Activated naive CD4-positive, alpha-beta T cell treated with anti-CD3 and anti-CD28 coated beads for 36 hours (primary cell): ENCODE measurements around the gene SRRM2. TPM values are rescaled to one million over a fixed set of nuclear protein-coding genes. Genes with fewer than 3 reads are reported as not detected.

Experiments used
- CTCF ChIA-PET: fragments of 350-600 bp; sonication (Branson Sonifier 250); formaldehyde crosslinking; loops from one replicate; lab custom pipeline; 2021; ENCODE audit warnings: antibody characterized with exemption; lab: Charles Lee
- DNase-seq: peaks from one replicate; pipeline ENCODE4 v3.0.0-alpha.2; 2020
- H3K27ac Mint-ChIP-seq: one replicate; pipeline ENCODE4 v1.8.0; 2021; ENCODE audit warnings: mild to moderate bottlenecking, mixed read lengths
- H3K27me3 Mint-ChIP-seq: one replicate; pipeline ENCODE4 v1.8.0; 2021; ENCODE audit warnings: low read depth, mixed read lengths
- H3K36me3 Mint-ChIP-seq: one replicate; pipeline ENCODE4 v1.8.0; 2021; ENCODE audit warnings: low read depth, mixed read lengths
- H3K4me1 Mint-ChIP-seq: one replicate; pipeline ENCODE4 v1.8.0; 2021; ENCODE audit warnings: low read depth, mixed read lengths
- H3K4me3 Mint-ChIP-seq: one replicate; pipeline ENCODE4 v1.8.0; 2021; ENCODE audit warnings: mild to moderate bottlenecking, moderate library complexity, mixed read lengths
- H3K9me3 Mint-ChIP-seq: one replicate; pipeline ENCODE4 v1.8.0; 2021; ENCODE audit warnings: mixed read lengths
- intact Hi-C: fragments of 100-400 bp; cut with micrococcal nuclease; formaldehyde crosslinking; loops from one replicate; pipeline ENCODE4 v1.15.1; 2023
- total RNA-seq, 2 experiments: library from RNA; stranded (reverse); gene quantifications; one replicate each; pipeline ENCODE4 v1.2.3, GENCODE V29; 2021

Gene SRRM2
- total RNA-seq, 2 experiments from 2014 or later = 607 to 649 TPM

DNA sequence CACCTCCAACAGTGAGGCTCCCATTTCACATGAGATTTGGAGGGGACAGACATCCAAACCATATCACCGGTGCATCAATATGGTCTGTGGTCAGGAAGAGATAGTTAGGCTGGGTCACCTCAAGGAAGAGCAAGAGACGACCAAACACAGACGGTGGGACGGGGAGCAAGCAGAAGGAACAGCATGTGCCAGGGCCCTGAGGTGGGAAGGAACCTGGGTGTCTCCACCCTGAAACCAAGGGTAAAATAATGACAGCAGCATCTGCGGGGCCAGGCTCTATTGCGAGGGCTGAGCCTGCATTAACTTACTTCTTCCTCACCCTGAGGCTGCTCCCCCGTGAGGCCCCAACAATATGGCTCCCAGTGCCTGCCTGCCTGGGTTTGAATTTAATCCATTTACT is 55.7 kb downstream of the SRRM2 start:
- no peak for DNase-seq
- H3K36me3 Mint-ChIP-seq = no peaks in the 10 kb centered on the region
- peaks cover 15% of the 10 kb centered on the region for H3K27me3 Mint-ChIP-seq
- CTCF ChIA-PET = no interaction called here
- H3K4me3 Mint-ChIP-seq = no peak overlapping the region
- intact Hi-C loops = no loop called here
- H3K9me3 Mint-ChIP-seq = peaks cover 13% of the 10 kb centered on the region
- H3K27ac Mint-ChIP-seq = no peak overlapping the region
- H3K4me1 Mint-ChIP-seq = no peaks in the 10 kb centered on the region

DNA sequence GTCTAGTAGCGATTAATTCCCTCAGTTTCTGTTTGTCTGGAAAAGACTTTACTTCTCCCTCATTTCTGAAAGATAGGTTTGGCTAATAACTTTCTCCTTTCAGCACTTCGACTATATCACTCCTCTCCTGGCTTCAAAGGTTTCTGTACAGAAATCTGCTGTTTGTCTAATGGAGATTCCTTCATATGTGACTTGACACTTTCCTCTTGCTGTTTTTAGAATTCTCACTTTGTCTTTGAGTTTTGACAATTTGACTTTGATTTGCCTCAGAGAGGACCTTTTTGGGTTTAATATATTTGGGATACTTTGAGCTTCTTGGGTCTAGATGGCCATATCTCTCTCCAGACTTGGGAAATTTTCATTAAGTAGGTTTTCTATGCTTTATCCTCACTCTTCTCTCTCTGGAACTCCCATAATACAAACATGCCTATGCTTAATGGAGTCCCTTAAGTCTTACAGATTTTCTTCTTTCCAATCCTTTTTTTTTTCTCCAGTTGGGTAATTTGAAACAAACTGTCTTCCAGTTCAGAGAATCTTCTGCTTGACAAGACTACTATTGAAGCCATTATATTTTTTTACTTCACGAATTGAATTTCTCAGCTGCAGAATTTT is 56.8 kb downstream of the SRRM2 start:
- CTCF ChIA-PET = no interaction called here

DNA sequence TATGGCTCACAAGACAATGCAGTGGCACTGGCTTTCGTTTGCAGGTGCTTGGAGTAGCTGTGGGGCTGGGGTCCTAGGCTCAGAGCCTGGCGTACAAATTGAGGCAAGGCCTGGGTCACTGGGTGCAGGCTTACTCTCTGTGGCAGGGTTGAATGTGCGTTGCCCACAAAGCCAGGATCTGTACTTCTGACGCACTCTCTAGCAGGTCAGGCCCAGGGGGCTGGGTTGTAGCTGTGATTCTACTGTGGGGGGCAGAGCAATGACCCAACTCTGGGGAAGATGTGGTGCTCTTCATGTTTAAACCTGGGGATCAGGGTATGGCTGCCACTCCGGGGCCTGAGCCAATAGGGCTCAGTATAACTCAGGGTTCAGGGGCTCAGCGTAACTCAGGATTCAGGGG is 58.2 kb downstream of the SRRM2 start:
- Mint-ChIP-seq H3K4me1 (no peaks in the 10 kb centered on the region), H3K27me3 (peaks cover 14% of the 10 kb centered on the region), H3K9me3 (no peaks in the 10 kb centered on the region), H3K4me3 (no peak overlapping the region), H3K27ac (no peak overlapping the region), H3K36me3 (no peaks in the 10 kb centered on the region)
- intact Hi-C loops = no loop called here
- CTCF ChIA-PET = no interaction called here
- DNase-seq = no peak

More for the DNA sequence above, 56.8 kb downstream of the SRRM2 start:
- Mint-ChIP-seq H3K4me1 (no peaks in the 10 kb centered on the region), H3K27me3 (peaks cover 14% of the 10 kb centered on the region), H3K4me3 (no peak overlapping the region), H3K27ac (no peak overlapping the region), H3K36me3 (no peaks in the 10 kb centered on the region), H3K9me3 (peaks cover 5% of the 10 kb centered on the region)
- intact Hi-C loops = no loop called here
- DNase-seq = no peak

DNA sequence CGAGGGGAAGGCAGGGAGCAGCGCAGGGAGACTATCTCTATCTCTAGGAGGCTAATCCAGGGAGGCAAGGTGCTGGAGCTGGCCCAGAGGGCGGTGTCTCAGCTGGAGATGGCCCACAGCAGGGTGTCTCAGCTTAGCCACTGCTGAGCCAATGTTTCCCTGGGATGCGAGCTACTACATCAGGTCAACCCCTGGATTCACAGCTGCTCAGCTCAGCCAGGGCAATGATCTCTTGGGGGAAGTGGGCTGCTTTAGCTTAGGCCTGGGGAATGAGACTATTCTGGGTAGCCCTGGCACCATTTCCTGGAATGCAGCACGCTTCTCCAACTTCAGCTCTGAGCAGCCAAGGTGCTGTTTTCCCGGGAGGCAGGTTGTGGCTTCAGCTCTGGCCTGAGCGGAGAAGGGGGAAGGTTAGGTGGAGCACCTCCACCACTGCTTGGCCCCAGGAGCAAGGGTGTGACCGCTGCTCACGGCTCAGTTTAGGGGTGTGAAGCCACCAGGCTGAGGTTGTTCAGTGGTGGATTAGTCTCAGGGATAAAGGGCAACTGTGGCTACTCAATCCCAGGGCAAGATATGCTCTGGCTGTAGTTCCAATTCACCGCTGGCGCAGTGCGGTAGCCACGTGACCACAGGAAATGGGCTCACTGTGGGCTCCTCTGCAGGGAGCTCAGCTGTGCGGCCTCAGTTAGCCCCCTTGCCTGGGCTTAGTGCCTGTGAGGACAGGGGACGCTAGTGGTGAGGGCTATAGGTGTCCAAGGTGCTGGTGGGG is 59.4 kb downstream of the SRRM2 start:
- DNase-seq = no peak
- intact Hi-C loops = no loop called here
- H3K27ac Mint-ChIP-seq = no peak overlapping the region
- peaks cover 14% of the 10 kb centered on the region for H3K27me3 Mint-ChIP-seq
- H3K4me3 Mint-ChIP-seq = no peak overlapping the region
- H3K4me1 Mint-ChIP-seq = no peaks in the 10 kb centered on the region
- CTCF ChIA-PET = interaction anchor here (0.8 kb wide), 1 partner anchor 27 kb away, joined by 4 read pairs; no protein-coding TSS in a partner anchor
- no peaks in the 10 kb centered on the region for H3K9me3 Mint-ChIP-seq
- no peaks in the 10 kb centered on the region for H3K36me3 Mint-ChIP-seq

DNA sequence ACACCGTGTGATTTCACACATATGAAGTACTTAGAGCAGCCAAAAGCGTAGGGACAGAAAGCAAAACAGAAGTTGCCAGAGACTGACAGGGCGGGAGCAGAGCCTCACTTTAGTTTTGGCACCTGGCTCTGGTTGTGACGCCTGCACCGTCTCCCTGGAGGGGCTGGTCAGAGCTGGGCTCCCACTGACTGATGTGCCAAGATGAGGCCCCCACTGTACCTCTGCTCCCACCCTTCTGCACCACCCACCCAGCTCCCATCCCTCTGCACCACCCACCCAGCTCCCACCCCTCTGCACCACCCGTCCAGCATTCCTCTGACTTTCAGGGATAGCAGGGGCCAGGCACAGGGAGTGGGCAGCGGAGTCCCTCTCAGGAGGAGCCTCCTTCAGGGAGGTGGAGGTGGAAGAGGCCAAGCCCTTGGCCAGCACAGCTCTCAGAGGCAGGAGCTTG is 61.4 kb downstream of the SRRM2 start:
- Mint-ChIP-seq H3K9me3 (no peaks in the 10 kb centered on the region), H3K27ac (no peak overlapping the region), H3K4me1 (no peaks in the 10 kb centered on the region), H3K4me3 (no peak overlapping the region), H3K27me3 (peaks cover 10% of the 10 kb centered on the region), H3K36me3 (no peaks in the 10 kb centered on the region)
- intact Hi-C loops = no loop called here
- CTCF ChIA-PET = interaction anchor here (0.9 to 1.2 kb wide), 2 partner anchors 10 to 25 kb away, joined by 3 to 4 read pairs; no protein-coding TSS in a partner anchor
- DNase-seq = no peak

DNA sequence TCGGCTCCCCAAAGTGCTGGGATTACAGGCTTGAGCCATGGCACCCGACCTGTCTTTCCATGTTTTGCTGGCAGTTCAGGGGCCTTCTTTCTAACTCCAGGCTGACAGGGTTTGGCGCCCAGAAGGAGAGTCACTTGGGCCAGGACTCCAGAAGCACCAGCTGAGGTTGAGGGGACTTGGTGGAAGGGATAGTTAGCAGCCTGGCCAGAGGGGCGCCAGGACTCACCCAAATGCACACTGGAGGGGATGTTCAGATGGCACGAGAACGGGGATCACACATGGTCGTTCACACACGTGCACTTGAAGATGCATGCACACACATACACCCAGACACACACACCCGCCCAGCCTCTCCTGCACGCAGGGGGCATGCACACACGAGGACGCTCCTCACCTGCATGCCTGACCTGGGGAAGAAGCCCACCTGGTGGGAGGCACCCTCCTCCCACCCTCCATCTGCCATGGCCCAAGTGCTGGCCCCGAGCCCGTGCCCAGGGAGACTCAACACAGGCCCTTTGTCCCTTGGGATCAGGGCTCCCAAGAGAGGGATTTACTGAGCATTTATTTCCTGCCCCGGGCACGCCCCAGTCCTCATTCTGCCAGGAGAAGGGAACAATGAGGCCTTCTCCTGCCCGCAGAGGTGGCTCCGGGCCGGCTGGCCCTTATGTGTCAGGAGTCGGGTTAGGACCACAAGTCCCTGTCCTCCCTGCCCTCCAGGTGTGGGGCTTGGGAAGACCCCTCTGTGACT is 62.3 kb downstream of the SRRM2 start:
- no peak overlapping the region for H3K27ac Mint-ChIP-seq
- H3K4me1 Mint-ChIP-seq = no peaks in the 10 kb centered on the region
- no peaks in the 10 kb centered on the region for H3K36me3 Mint-ChIP-seq
- peaks cover 6% of the 10 kb centered on the region for H3K27me3 Mint-ChIP-seq
- no peaks in the 10 kb centered on the region for H3K9me3 Mint-ChIP-seq
- H3K4me3 Mint-ChIP-seq = no peak overlapping the region
- intact Hi-C loops = no loop called here
- CTCF ChIA-PET = interaction anchor here (0.9 to 1.2 kb wide), 2 partner anchors 9 to 24 kb away, joined by 3 to 4 read pairs; no protein-coding TSS in a partner anchor
- DNase-seq = no peak

DNA sequence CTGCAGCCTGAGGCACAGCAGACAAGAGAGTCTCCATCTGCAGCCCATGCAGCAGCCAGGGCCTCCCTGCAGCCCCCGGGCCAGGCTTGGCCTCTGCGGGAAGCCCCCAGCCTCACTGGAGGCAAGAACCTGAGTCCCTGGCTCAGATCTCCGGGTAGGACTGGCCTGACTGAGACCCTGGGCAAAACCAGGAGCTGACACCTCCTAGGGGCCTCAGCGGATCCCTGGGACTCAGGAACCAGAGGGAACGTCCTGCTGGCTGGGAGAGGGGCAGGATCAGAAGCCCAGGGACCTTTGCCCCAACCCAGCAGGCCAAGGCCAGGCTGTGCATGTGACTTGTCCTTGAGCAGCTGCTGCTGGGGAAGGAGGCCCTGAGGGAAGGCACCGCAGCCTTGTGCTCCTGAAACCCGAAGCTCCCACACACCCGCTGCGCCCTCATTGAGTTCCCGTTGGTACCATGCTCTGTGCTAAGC is 62.9 kb downstream of the SRRM2 start:
- intact Hi-C loops = no loop called here
- Mint-ChIP-seq H3K9me3 (no peaks in the 10 kb centered on the region), H3K4me3 (no peak overlapping the region), H3K4me1 (no peaks in the 10 kb centered on the region), H3K27me3 (peaks cover 3% of the 10 kb centered on the region), H3K27ac (no peak overlapping the region), H3K36me3 (no peaks in the 10 kb centered on the region)
- DNase-seq = no peak
- CTCF ChIA-PET = no interaction called here

DNA sequence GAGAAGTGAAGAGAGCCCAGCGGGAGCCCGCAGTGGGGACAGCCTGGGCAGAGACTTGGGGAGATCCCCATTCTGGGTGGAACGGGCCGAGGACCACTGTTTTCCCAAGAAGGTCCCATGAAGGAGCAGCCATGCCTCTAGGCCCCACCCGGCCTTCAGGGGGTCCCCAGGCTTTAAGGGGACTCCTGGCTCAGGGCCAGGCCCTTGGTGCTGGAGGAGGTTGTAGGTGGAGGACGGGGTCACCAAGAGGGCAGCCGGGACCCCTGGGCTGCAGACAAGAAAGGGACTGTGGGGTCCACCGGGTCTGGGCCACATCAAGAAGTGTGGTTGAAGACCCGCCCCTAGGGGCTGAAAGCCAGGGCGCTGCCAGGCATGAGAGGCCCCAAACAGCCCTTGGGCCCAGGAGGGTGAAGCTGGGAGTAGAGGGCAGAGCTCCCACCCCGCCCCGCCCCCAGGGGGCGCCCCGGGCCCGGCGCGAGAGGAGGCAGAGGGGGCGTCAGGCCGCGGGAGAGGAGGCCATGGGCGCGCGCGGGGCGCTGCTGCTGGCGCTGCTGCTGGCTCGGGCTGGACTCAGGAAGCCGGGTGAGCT is 64.4 kb downstream of the SRRM2 start, which contains the start of gene PRSS21:
Gene PRSS21, plus strand, starts transcription at position 487 of the 589 bp plus-strand sequence. Its CDS starts 32 bp downstream, at position 519.
- intact Hi-C loops = no loop called here
- CTCF ChIA-PET = no interaction called here
- Mint-ChIP-seq H3K9me3 (no peaks in the 10 kb centered on the region), H3K4me3 (peak within 1 kb of the TSS; percentile 36), H3K27ac (no peak within 1 kb of the TSS), H3K36me3 (no peaks in the 10 kb centered on the region), H3K4me1 (no peaks in the 10 kb centered on the region), H3K27me3 (no peaks in the 10 kb centered on the region)
- DNase-seq = no peak

DNA sequence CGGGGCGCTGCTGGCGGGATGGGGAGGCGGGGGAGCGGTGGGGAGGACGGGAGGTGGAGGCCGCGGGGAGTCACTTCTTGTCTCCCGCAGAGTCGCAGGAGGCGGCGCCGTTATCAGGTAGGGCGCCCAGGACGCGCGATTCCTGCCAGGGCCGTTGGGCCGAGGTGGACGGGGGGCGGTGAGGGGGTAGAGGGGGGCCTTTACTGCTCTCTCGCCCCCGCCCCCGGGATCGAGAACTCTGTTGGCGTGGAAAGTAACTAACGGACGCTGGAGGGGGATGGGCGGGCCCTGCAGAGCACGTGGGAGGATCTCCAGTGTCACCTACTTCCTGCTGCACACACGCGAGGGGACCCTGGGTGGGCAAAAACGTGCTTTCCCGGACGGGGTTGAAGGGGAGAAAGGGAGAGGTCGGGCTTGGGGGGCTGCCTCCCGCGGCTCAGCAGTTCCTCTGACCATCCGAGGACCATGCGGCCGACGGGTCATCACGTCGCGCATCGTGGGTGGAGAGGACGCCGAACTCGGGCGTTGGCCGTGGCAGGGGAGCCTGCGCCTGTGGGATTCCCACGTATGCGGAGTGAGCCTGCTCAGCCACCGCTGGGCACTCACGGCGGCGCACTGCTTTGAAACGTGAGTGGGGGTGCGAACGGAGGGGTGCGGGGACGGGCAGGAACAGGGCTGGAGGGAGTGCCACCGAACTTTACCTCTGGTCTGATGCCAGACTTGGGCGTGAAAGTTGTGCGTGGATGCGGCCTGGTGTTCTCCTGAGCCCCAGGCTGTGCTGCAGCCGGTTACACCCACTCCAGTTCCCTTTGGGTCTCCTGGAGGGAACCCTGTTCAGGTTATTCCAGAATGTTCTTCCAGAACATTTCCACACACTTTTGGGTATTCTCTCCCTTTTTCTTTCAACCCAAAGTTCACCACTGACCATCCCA is 65.2 kb downstream of the SRRM2 start:
- H3K4me1 Mint-ChIP-seq = no peaks in the 10 kb centered on the region
- intact Hi-C loops = no loop called here
- H3K9me3 Mint-ChIP-seq = no peaks in the 10 kb centered on the region
- H3K27me3 Mint-ChIP-seq = no peaks in the 10 kb centered on the region
- H3K4me3 Mint-ChIP-seq = peak overlapping the region; percentile 36
- H3K36me3 Mint-ChIP-seq = no peaks in the 10 kb centered on the region
- DNase-seq = no peak
- H3K27ac Mint-ChIP-seq = no peak overlapping the region
- CTCF ChIA-PET = no interaction called here

DNA sequence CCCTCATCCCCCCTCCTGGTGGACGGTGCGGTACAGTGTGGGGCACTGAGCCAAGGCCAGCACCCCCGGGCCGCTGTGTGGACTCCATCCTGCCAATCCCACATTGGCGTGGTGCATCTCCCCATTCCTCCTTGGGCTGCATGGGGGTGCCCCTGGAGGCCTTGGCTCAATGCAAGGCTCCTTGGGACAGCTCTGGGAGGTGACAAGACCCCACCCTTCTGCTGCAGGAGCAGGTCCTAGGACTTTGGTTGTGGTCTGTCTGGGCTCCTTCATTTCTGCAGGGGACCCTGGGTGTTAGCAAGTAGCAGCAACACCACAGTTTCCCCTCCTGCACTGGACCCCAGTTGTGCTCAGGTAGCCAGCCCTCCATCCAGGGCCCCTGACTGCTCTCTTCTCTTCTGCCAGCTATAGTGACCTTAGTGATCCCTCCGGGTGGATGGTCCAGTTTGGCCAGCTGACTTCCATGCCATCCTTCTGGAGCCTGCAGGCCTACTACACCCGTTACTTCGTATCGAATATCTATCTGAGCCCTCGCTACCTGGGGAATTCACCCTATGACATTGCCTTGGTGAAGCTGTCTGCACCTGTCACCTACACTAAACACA is 65.9 kb downstream of the SRRM2 start:
- no peak overlapping the region for H3K27ac Mint-ChIP-seq
- CTCF ChIA-PET = no interaction called here
- H3K4me1 Mint-ChIP-seq = no peaks in the 10 kb centered on the region
- no peaks in the 10 kb centered on the region for H3K36me3 Mint-ChIP-seq
- H3K4me3 Mint-ChIP-seq = no peak overlapping the region
- no peaks in the 10 kb centered on the region for H3K27me3 Mint-ChIP-seq
- no peaks in the 10 kb centered on the region for H3K9me3 Mint-ChIP-seq
- intact Hi-C loops = no loop called here
- DNase-seq = no peak
